ENCODE measurements around the gene PYCARD.
"Not testable (repeated sequence)": the region's sequence is repeated elsewhere in the genome, so short reads cannot be mapped to it uniquely, and the experiment has no call there.

Gene PYCARD

DNA sequence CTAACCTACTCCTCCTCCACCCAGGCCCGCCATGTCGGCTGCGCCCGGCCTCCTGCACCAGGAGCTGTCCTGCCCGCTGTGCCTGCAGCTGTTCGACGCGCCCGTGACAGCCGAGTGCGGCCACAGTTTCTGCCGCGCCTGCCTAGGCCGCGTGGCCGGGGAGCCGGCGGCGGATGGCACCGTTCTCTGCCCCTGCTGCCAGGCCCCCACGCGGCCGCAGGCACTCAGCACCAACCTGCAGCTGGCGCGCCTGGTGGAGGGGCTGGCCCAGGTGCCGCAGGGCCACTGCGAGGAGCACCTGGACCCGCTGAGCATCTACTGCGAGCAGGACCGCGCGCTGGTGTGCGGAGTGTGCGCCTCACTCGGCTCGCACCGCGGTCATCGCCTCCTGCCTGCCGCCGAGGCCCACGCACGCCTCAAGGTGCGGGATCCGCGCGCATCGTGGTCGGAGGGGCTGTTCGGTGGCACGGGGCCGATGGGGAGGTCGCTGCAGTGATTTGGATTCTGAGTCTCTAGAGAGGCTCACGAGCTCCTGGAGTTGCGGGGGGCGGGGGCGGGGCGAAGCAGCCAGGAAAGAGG, 12.2 kb upstream of the PYCARD start:
- no peak for DNase-seq

DNA sequence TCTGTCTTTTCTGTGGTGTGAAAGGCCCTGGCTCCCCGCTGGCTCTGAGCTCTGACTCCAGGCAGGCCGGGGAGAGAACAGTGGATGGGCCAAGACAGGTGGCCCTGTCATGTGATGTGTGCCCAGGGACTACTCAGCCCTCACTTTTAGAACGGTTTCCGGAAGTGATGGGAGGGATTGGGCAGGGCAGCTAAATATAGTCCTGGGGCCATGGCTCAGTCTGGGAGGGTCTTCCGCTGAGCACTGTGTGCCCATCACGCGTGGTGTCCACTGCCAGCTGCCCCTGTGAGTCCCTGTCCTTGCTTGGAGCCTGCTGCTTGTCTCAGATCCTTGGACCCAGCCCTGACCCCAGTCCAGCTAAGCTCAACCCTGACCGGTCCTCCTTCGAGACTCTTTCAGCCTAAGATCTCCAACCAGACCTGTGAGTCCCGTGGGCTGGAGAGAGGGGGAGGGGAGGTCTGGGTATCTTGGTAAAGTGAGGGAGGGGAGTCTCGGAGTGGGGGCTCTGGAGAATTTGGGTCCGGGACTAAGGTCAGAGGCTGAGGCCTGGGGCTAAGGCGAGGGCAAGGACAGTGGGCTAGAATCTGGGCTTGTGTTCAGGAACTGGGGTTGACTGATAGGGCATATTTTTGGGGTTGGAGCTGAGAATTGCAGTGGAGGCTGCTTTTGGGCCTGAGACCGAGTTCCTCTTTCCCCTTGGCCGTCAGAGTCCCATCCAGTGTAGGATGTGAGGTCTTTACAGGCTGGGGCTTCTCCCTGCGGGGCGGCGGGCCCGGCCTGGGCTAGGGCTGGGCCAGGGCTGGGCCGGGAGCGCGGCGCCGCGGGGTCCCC, 11.5 kb upstream of the PYCARD start, which contains the start of gene TRIM72:
Gene TRIM72, plus strand, starts transcription at position 243 of the 831 bp plus-strand sequence. CDS start 620 bp downstream, outside the sequence.
- no peak for DNase-seq

DNA sequence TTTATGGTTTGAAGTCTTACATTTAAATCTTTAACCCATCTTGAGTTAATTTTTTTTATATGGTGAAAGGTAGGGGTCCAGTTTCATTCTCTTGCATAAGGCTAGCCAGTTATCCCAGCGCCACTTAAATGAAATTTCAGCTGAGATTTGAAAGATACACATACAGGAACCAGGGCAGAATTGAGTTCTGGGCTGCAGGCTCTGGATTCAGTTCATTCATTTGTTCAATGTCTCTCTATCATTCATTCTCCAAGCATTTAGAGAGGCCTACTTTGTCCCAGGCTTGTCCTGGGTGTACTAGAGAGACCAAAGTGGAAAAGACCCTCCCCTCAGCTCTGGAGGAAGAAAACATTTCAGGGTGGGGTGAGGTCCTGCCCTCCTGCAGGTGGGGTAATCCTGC, 10.8 kb upstream of the PYCARD start:
- DNase-seq: no peak

DNA sequence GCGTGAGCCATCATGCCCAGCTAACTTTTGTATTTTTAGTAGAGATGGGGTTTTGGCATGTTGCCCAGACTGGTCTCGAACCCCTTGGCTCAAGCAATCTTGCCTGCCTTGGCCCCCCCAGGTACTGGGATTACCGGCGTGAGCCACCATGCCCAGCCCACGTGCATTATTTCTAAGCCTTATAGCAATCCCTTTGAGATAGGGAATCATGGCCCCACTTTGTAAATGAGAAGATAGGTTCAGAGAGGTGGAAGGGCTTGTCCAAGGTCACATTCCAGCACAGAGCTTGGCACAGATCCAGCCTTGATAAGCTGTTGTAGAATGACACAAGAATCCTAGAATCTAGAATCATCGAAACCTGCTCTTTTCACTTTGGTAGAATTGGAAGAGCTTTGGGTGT, 4.2 kb upstream of the PYCARD start:
- no peak for DNase-seq

DNA sequence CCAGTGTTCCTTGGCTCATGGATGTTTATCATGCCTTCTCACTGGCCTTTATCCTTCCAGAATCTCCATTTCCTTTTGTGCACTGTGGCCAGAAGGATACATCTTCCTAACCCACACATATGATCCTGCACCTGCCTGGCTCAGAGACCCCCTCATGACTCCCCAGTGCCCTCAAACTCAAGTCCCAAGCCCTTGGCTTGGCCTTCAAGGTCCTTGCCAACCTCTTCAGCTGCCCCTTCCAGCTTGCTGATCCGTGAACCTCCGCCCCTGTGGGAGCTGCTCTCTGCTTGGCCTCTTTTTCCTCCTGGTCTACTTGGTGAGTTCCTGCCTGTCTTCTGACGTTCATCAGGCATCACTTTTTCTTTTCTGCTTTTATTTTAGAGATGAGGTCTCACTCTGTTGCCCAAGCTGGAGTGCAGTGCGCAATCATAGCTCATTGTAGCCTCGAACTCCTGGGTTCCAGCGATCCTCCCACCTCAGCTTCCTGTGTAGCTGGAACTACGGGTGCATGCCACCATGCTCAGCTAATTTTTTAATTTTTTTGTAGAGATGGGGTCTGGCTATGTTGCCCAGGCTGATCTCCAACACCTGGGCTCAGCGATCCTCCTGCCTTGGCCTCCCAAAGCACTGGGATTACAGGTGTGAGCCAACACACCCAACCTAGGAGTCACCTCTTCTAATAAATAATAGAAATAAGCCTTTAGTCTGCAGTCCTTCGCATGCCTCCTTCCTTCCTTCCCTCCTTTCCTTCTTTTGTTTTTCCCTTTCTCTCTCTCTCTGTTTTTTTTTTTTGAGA, 2.5 kb upstream of the PYCARD start:
- DNase-seq: no peak

DNA sequence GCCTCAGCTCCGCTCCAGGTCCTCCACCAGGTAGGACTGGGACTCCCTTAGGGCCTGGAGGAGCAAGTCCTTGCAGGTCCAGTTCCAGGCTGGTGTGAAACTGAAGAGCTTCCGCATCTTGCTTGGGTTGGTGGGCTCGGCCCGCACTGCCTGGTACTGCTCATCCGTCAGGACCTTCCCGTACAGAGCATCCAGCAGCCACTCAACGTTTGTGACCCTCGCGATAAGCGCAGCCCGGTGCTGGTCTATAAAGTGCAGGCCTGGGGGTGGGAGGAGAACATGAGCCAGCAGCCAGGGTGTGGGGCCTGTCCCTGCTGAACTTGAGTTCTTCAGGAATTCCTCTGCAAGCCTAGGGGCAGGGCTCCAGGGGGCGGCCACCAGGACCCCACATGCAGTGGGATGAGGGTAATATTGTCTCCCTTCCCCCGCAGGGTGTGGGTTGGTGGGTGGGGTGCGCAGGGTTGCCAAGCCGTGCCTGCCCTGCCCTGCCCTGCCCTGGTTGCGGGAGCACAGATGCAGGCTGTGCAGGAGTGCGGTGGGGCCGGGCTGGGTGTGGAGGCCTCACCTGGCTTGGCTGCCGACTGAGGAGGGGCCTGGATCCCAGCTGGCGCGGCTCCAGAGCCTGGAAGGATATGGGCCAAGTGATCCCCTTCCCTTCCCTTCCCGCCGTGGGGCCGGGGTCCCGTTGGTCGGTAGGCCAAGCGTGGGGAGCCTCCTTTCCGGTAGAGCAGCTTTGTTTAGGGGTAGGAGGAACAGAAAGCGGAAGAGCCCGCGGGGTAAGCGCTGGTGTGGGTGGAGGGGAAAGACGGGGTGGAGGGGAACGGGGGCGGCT, 762 bp downstream of the PYCARD start:
- peak; percentile 42 to 44 for DNase-seq

DNA sequence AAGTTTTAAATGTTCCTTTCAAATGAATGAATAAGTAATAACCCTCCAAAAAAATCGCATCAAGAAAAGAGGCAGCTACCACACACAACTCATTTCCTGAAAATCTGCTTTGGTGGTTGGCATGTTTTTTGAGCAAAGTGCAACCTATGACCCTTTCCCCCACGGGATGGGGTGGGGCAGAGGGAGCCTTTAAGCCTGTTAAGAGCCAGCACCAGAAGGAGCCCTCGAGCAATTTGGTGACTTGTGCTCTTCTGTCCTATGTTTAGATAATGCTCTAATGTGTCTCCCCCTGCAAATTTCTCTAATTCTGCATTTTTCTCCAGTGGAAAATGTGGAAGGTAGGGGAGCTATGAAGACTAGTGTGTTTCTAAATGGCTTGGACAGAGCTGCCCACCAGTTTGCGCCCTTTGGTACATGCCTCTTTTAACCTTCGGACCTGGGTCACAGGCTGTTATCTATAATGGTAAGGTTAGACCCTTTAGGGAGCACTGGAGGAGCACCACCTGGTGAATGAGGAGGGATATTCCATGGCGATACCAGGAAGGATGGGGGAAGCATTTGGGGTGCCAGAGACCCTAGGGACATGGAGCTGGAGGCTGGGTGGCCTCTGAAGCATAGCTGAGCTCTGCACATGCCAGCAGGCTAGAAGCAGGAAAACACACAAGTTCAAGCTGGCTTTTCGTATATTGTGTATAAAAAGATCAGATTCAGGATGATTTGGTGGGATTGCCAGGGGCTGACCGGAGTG, 1.6 kb downstream of the PYCARD start:
- DNase-seq: peak; percentile 35

DNA sequence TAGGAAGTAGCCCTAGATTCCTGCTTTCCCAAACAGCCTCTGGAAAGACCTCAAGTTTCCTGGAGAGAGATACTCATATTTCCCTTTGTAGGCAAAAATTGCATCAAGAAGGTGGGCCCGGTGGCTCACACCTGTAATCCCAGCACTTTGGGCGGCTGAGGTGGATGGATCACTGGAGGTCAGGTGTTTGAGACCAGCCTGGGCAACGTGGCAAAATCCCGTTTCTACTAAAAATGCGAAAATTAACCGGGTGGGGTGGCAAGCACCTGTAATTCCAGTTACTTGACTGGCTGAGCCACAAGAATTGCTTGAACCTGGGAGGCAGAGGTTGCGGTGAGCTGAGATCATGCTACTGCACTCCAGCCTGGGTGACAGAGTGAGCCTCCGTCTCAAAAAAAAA, 2.4 kb downstream of the PYCARD start:
- not testable (repeated sequence) for DNase-seq

DNA sequence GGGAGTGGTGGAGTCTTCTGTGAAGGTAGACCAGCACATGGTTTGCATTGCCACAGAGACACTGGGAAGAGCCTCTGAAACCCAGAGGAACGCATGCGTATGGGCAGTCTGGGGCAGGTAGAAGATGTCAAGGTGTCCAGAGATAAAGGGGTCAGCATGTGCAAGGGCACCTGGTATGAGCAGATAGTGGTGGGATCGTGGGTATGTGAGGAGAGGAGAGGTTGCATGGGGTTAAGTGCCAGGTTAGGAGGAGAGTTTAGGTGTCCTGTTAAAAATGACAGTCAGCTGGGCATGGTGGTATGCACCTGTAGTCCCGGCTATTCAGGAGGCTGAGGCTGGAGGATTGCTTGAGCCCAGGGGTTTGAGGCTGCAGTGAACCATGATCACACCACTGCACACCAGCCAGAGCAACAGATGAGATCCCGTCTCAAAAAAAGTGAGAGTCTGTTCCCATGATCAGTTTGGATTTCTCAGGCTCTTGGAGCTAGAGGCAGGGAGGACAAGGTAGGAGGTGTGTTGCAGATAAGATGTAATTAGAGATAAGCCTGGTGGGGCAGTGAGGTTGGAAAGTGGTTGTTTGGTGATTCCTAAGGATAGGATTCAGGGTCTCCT, 3.0 kb downstream of the PYCARD start:
- no peak for DNase-seq

DNA sequence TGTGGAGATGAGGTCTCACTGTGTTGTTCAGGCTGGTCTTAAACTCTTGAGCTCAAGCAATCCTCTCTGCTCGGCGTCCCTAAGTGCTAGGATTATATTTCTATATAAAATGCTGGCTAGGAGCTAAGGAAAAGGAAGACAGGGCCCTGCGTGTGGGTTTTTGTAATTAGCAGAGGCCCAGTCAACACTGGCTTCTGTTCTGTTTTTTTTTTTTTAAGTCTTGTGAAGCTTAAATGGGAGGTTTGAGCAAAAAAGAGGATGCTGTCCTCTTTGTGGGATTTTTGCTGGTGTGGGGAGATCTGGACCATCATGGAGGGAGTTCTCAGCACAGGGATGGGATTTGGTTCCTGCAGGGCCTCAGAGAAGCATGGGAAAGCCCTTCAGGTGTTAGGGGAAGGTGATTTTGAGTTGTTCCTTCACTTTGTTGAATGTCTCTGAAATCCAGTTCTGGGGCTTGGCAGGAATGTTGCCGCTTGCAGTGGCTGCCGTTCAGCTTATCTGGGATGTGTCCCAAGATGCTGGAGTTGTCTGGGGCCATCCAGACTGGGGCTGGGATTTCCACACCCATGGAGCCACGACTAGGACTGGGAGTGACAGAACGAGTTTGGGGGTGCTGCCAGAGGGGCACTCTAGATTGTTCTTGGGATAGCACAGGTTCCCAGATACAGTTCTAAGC, 4.2 kb downstream of the PYCARD start:
- no peak for DNase-seq

DNA sequence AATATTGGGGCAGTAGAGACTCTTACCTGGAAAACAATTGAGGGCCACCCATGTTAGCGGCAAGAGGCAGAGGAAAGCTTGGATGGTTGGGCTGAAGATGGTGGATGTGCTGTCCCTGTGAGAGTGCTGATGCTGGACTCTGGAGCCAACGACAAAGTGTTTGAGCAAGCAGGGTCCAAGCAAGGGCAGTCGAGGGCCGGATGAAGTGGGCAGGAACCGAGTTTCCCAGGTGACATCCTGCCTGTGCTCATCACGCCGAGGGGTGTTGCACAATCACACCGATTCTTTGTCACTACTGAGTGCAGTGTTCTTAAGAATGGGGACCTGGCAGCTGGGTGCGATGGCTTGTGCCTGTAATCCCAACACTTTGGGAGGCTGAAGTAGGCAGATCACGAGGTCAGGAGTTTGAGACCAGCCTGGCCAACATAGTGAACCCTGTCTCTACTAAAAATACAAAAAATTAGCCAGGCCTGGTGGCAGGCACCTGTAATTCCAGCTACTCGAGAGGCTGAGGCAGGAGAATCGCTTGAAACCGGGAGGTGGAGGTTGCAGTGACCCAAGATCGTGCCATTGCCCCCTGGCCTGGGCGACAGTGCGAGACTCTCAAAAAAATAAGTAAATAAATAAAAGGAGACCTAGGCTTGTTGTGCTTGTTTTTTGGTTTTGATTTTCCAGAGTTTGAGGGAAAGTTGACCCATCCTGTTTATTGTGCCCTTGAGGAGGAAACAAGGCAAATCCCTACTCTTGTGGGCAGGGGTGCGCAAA, 6.1 kb downstream of the PYCARD start:
- no peak for DNase-seq

DNA sequence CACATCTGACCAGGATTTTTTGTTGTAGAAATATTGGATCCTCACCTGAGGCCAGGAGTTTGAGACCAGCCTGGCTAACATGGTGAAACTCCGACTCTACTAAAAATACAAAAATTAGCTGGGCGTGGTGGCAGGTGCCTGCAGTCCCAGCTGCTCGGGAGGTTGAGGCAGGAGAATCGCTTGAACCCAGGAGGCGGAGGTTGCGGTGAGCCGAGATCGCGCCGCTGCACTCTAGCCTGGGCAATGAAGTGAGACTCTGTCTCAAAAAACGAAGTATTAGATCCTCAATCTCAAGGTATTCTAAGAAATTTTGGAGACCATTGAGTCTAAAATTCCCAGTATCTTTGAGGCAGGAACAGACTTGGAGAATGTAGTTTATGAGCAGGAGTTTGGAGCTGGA, 6.7 kb downstream of the PYCARD start:
- not testable (repeated sequence) for DNase-seq

DNA sequence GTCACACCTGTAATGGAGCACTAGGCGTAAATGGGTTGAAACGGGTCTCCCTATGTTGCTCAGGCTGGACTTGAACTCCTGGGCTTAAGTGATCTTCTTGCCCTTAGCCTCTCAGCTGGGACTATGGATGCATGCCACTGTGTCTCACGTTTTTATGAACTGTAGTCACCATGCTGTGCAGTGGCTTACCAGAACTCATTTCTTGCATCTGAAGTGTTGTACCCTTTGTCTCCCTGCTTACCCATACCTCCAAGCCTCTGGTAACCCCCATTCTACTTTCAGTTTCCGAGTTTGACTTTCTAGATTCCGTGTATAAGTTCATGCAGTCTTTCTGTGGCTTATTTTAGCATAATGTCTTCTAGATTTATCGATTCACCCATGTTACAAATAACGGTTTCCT, 7.7 kb downstream of the PYCARD start:
- DNase-seq: no peak

DNA sequence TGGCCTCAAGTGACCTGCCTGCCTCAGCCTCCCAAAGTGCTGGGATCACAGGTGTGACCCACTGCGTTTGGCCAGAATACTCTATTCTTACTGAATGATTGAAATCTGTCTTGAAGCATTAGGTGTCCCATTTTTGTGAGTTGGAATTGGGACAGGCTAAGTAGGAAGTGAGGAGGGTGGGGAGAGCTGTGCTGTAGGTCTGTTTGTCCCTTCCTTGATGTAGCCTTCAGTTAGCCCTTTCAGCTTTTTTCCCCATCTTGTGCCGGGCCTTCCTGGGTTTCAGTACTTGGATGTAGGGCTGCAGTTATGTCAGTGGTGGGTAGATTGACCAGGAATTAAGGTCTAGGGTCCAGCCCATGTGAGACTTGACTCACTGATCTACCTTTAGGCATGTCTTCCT, 8.7 kb downstream of the PYCARD start:
- DNase-seq: no peak

DNA sequence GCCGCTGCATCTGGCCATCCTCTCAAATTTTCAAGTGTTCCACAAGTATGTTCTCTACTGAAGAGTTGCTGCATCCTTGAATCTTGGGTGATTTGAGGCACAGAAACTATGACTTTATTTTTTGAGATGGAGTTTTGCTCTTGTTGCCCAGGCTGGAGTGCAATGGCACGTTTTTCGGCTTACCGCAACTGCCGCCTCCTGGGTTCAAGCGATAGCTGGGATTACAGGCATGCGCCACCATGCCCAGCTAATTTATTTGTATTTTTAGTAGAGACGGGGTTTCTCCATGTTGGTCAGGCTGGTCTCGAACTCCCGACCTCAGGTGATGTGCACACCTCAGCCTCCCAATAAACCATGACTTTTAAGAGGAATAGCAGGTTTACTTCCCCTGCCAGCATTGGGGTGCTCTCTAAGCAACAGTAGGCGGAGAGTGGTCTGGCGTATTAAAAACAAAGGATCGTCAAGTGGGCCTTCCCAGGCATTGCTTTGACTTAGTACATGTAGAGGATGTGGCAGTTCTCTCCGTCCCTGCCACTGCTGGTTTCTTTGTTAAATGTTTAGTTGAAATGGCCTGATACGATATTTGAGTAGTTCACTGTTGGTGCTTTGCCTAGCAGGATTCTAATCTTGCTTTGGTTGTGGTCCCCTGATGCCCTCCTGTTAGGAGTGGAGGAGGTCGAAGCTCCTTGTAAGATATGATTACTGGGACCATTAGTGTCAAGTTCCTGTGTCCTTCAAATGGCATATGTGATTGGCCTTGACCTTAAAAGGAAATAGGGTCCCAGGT, 9.5 kb downstream of the PYCARD start:
- DNase-seq: no peak

DNA sequence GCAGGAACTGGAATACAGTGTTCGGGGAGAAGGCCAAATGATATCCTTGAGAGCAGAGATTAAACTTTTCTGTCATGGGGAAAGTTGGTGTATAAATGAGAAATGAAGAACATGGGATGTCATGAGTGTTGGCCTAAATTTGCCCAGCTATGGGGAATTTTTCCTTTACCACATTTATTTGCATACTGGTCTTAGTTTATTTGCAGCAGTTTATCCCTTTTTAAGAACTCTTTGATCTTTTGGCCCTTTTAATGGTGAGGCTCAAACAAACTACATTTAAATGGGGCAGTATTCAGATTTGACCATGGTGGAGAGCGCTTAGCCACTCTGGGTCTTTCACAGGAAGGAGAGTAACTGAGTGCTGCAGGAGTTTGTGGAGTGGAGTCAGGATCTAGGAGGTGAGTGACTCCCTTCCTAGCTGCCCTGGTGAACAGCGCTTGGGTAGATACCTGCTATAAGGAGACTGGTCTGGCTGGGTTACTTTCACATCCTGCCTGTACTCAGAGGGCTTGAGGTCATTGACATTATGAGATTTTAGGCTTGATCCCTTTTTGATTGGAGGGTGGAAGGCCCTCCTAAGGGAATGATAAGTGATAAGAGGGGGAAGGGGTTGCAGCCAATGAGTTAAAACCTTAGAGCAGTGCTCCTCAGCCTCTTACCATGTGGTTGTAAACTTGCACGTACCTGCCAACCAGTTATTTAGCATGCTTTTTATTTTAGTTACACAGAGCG, 10.7 kb downstream of the PYCARD start:
- no peak for DNase-seq

DNA sequence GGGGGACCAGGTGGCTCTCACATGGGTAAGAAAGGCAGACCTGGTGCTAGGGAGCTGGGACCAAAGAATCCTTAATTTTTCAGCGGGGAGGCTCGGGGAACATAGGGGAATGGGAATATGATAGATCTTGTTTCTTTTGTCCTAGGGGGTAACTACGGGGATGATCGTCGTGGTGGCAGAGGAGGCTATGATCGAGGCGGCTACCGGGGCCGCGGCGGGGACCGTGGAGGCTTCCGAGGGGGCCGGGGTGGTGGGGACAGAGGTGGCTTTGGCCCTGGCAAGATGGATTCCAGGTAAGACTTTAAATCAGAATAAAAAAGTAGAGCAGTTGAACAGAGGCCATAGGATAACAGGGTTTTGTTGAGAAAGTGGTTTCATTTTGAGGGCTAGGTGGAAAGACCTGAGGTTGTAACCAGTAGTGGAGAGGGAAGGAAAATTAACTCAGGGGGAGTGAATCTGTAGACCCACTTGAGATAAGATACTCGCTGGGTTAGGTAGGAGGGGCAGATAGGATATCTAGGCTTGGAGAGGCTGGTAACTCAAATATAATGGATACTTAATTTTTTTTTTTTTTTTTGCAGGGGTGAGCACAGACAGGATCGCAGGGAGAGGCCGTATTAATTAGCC, 11.6 kb downstream of the PYCARD start:
- DNase-seq: no peak

DNA sequence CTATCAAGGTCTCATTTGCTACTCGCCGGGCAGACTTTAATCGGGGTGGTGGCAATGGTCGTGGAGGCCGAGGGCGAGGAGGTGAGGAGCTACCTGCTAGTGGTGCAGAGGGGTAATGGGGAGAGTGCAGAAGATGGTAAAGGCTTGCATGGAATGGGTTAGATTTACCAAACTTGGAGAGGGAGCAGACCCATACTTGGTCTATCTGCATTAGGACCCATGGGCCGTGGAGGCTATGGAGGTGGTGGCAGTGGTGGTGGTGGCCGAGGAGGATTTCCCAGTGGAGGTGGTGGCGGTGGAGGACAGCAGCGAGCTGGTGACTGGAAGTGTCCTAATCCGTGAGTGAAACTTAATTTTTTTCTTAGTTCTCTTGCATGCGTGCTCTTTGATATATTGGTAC, 12.5 kb downstream of the PYCARD start:
- no peak for DNase-seq

Data from activated CD4-positive, alpha-beta T cell treated with anti-CD3 and anti-CD28 coated beads for 4 hours (primary cell).